ENCODE data around the gene GAGE12J.

DNA sequence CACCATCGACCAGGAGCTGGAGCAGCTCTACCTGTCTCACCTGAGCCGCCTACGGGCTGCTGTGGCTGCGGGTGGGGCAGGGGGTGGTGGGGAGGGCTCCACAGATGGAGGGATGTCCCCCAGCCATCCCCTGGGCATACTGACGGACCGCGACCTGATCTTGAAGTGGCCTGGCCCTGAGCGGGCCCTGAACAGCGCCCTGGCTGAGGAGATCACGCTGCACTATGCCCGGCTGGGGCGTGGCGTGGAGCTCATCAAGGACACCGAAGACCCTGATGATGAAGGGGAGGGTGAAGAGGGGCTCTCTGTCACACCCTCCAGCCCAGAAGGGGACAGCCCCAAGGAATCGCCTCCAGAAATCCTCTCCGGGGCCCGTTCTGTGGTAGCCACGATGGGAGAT lies 35.7 kb upstream of the GAGE12J start:
- TF ChIP-seq, protein P1, sequence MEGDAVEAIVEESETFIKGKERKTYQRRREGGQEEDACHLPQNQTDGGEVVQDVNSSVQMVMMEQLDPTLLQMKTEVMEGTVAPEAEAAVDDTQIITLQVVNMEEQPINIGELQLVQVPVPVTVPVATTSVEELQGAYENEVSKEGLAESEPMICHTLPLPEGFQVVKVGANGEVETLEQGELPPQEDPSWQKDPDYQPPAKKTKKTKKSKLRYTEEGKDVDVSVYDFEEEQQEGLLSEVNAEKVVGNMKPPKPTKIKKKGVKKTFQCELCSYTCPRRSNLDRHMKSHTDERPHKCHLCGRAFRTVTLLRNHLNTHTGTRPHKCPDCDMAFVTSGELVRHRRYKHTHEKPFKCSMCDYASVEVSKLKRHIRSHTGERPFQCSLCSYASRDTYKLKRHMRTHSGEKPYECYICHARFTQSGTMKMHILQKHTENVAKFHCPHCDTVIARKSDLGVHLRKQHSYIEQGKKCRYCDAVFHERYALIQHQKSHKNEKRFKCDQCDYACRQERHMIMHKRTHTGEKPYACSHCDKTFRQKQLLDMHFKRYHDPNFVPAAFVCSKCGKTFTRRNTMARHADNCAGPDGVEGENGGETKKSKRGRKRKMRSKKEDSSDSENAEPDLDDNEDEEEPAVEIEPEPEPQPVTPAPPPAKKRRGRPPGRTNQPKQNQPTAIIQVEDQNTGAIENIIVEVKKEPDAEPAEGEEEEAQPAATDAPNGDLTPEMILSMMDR (conservative IDR thresholded peaks at IDR 0.05 in 1 of 2, IDR thresholded peaks at IDR 0.05 in 1 of 2; ENCODE audit: extremely low read depth in 1 of 2, insufficient read depth in 1 of 2, low read depth in 1 of 2, low read length in 2 of 2), result no peak
- no peak for TF ChIP-seq EZH2 (IDR thresholded peaks at IDR 0.05; ENCODE audit: borderline replicate concordance, low read length)
